SKM-1 treated with dmso at 0.1 percent for 144 hours (cell line): ENCODE data around the gene UBAP2L.
"Not testable (repeated sequence)": the region's sequence is repeated elsewhere in the genome, so short reads cannot be mapped to it uniquely, and the experiment has no call there.

Experiments used
- DNase-seq: peaks from one replicate; lab custom pipeline; 2025; ENCODE audit not compliant: unreplicated experiment; lab: John Stamatoyannopoulos, UW

UBAP2L gene

GRCh38 chr1:154307670-154308270, 87.0 kb downstream of the UBAP2L start:
- DNase-seq, result not testable (repeated sequence)

GRCh38 chr1:154309136-154309535, 88.4 kb downstream of the UBAP2L start:
- DNase-seq, result not testable (repeated sequence)

- not testable (repeated sequence) for DNase-seq
Measured at GRCh38 chr1:154312229-154313065, 91.7 kb downstream of the UBAP2L start.

DNA sequence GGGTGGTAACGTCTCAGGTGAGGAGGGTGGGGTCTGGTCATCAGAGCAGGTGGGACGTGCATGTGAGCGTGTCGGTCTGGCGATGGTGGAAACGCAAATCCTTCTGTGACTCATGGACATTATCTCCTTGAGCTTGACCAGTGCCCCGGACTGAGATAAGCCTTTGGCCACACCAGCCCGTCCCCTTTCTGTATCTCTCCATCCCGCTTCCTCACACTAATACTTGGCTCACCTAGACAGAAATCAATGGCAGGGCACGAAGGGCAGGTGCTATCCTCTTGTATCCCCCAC, 92.3 kb downstream of the UBAP2L start:
- no peak for DNase-seq

- DNase-seq, result not testable (repeated sequence)
Measured at GRCh38 chr1:154314226-154314625, 93.5 kb downstream of the UBAP2L start.

- DNase-seq, result no peak
Measured at GRCh38 chr1:154316704-154317103, 95.9 kb downstream of the UBAP2L start.

DNA sequence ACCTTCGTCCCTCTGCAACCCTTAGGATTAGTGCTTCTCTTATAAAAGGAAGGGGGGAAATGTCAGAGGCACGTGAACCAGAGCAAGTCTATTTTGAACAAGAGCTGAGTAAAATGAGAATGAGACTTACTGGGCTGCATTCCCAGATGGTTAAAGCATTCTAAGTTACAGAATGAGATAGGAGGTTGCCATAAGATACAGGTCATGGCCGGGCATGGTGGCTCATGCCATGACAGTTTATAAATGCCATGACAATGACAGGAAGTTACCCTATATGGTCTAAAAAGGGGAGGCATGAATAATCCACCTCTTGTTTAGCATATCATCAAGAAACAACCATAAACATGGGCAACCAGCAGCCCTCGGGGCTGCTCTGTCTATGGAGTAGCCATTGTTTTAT, 97.6 kb downstream of the UBAP2L start:
- no peak for DNase-seq
